HG03103 (cell line): Measurements from ENCODE around the gene NEK11.
"Not testable (repeated sequence)": the region's sequence is repeated elsewhere in the genome, so short reads cannot be mapped to it uniquely, and the experiment has no call there.

ENCODE experiments used
- ATAC-seq: cut with Tn5 transposase; IDR thresholded peaks from one replicate; pipeline ENCODE4 v1.9.1; 2021; ENCODE audit warnings: low read depth; ENCODE audit not compliant: unreplicated experiment

The NEK11 gene

DNA sequence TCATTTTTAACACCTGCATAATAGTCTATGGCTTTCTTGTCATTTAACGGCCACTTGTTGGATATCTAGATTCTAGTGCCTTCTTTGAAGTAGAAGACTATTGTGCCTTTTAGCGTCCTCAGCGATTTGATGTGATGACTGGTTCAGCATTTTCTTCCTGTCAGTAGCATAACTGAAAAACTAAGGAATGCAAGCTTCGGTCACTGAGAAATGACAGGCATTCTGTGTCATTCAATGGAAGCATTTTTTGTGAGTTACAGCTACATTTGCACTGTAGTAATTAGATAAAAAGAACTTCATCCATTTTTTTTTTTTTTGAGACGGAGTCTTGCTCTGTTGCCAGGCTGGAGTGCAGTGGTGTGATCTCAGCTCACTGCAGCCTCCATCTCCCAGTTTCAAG lies 10.3 kb downstream of the NEK11 start:
- no peak for ATAC-seq

- ATAC-seq, result no peak
These were observed 11.6 kb downstream of the NEK11 start for GRCh38 chr3:131038326-131038725.

DNA sequence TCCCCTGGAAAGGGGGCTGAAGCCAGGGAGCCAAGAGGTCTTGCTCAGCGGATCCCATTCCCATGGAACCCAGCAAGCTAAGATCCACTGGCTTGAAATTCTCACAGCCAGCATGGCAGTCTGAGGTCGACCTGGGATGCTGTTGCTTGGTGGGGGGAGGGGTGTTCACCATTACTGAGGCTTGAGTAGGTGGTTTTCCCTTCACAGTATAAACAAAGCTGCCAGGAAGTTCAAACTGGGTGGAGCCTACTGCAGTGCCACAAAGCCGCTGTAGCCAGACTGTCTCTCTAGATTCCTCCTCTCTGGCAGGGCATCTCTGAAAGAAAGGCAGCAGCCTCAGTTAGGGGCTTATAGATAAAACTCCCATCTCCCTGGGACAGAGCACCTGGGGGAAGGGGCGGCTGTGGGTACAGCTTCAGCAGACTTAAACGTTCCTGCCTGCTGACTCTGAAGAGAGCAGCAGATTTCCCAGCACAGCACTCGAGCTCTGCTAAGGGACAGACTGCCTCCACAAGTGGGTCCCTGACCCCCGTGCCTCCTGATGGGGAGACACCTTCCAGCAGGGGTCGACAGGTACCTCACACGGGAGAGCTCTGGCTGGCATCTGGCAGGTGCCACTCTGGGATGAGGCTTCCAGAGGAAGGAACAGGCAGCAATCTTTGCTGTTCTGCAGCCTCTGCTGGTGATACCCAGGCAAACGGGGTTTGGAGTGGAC lies 15.8 kb downstream of the NEK11 start:
- not testable (repeated sequence) for ATAC-seq

DNA sequence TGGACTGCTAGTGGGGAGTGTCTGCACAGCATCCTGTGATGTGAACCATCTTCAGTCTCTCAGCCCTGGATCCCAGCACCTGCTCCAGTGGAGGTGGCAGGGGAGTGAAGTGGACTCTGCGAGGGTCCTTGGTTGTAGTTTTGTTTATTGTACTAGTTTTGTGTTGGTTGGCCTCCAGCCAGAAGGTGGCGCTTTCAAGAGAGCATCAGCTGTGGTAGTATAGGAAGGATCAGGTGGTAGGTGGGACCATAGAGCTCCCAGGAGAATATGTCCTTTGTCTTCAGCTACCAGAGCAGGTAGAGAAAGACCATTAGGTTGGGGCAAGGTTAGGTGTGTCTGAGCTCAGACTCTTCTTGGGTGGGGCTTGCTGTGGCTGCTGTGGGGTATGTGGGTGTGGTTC lies 20.9 kb downstream of the NEK11 start:
- no peak for ATAC-seq

DNA sequence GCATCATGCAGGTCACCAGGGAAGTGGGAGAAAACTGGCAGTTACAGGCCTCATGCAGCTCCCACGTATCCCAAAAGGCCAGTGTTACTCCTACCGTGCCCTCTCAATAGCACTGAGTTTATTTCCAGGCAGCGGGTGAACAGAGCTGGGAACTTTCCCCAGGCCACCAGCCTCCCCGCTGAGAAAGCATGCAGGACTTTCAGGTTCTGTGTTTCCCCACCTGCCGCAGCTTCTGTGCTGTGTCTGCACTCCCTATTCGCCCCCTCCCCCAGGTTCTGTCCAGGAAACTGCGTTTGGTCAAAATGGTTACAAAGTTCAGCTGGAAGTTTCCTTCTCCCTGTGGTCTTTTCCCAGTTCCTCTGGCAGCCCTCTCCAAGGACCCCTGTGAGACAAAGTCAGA lies 21.4 kb downstream of the NEK11 start:
- ATAC-seq, result no peak

DNA sequence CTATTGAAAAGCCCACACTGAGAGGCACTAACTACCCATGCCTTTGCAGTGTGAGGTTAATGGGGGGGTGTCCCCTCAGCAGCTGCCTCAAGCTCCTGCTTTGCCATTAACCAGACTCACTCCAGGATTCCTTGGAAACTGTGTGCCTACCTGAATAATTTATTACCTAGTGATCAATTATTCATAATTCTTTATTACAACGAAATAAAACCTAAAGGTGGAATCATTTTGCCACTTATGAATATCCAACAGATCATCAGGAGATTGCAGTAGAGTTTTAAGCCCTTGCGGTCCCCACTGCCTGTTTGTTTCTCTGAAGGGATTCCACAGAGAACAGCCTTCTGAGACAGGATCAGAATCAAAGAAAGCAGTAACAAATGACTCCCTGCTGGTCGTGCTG lies 23.3 kb downstream of the NEK11 start:
- no peak for ATAC-seq

GRCh38 chr3:131053043-131053859 lies 26.6 kb downstream of the NEK11 start:
- no peak for ATAC-seq

DNA sequence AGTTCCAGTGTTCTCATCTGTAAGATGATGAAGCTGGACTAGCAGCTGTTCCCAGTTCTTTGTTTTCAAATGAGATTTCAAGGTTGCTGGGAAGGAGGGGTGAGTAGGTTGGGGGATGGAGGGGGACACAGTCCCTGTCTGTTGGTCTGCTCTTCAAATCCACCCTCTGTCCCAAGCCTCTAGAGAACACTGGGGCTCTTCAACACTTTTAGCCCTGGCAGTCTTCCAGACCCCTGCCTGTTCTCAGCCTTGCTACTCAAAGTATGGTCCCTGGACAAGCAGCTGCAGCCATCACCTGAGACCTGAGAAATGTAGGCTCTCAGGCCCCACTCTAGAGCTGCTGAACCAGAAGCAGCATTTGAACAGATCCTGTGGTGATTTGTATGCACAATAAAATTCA lies 41.3 kb downstream of the NEK11 start:
- ATAC-seq, result no peak

DNA sequence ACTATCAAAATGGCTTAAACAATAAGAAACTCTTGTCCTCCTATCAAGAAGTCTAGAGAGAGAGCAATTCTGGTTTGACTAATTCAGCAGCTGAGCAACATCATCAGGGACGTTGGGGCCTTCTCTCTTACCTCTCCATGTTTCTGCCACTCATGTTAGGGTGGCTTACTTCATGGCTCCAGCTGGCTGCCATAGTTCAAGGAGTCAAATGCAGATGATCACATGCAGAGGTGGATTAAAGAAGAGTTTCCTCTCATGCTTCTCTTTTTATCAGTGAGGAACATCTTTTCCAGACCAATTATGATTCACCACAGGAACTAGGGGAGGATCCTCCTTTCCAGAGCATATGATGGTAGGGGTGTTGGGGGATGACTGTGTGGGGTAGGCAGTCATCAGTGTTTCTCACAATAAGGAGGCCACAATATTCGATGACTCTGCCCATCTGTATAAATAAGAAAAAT lies 45.5 kb downstream of the NEK11 start:
- ATAC-seq, result no peak

GRCh38 chr3:131072845-131073244 lies 46.2 kb downstream of the NEK11 start:
- ATAC-seq, result no peak

DNA sequence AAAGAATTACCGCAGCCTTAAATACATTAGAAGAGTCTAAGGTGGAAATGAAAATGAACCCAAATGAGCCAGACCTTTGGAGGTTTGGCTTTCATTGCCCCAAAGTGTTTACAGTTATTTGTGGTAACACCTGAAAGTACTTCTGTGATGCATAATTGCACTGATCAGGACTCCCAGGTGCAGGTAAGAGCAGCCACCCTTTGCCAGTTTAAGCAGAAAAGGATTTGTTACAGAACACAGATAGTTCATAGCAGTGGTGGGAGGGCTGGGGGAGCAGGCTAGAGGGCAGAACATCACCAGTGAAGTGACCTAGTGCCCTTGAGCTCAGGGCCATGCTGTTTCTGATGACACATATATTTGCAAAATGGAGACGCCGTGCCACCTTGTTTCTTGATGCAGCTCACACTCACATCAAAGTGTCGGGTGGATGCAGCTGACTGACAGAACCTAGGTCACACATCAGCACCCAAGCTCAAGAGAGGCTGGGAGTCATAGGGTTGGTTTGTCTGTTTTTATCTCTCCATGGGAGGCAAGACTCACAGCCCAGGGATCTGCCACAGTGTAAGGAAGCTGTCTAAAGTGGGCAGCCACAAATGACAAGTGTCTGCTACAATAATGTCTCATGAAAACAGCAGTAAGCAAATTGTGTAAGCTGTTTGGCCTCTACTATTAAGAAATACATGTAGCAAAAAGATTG lies 49.1 kb downstream of the NEK11 start:
- ATAC-seq, result no peak

- ATAC-seq, result no peak
These were observed 51.2 kb downstream of the NEK11 start for GRCh38 chr3:131077904-131078303.

- no peak for ATAC-seq
These were observed 52.4 kb downstream of the NEK11 start for GRCh38 chr3:131079086-131079485.

GRCh38 chr3:131081224-131081623 lies 54.5 kb downstream of the NEK11 start:
- no peak for ATAC-seq

DNA sequence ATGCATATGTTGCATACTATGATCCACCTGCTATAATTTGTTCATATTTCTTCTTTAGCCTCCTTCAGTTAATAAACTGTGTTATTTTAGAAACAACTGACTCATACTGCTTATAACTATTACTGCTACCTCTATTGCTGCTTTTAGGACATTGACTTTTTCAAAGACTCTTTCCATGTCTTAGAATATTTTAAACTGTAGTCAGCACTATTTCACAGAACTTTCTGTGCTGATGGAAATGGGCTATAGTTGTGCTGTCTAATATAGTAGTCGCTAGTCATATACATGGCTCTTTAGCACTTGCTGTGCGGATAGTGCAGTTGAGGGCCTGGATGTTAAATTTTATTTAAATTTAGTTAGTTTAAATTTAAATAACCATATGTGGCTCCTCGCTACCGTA lies 55.6 kb downstream of the NEK11 start:
- no peak for ATAC-seq

DNA sequence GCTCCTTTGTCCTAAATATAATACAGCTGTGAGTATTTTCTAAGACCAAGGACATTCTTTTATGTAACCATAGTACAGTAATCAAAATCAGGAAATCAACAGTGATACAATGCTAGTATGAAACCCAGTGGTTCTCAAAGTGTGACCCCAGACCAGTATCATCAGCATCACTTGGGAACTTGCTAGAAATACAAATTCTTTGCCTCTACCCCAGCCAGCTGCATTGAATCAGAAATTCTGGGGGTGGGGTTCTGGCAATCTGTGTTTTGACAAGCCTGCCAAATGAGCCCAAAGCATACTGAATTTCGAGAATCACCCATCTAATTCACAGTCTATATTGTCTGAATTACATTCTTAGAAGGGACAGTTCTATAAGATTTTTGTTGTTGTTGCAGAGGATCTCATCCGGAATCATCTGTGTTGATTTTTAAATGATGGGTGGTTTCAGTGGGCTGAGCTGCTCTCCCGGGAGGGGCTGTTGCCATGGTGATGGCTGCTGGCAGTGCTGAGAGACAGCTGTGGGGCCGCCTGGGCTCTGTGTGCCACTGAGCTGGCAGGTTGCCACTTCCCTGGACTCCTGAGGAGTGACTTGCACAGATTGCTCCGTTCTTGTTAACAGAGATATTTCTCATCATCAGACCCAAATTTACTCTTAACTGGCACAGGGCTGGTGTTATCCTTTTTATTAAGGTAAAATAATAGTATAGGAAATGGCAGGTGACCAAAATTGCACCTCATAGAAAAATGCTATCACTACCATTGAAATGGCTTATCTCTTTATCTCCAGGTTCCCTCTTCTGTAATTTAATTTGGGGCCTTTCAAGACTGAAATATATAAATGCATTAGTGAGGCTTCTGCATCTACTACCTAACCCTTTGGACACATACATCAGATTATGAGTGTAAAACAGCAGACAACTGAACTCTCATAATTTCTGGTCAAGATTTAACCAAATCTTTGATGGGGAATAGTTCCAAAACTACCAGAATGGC lies 56.5 kb downstream of the NEK11 start:
- no peak for ATAC-seq

DNA sequence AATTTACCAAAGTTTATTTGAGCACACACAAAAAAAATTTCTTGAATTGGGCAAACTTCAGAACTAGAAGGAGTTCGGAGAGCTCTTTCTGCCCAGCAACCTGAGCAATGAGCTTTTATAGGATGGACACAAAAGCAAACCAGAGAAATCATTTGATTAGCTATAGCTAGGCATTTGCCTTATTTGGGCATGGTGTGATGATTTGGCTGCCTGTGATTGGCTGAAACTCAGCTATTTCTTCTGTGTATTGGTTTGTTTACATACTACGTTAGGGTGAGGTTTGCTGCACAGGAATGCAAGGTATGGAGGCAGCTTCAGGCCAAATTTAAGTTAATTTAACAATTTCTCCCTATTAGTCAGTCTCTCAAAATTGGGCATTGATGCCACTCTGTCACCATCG lies 65.1 kb downstream of the NEK11 start:
- ATAC-seq, result no peak

DNA sequence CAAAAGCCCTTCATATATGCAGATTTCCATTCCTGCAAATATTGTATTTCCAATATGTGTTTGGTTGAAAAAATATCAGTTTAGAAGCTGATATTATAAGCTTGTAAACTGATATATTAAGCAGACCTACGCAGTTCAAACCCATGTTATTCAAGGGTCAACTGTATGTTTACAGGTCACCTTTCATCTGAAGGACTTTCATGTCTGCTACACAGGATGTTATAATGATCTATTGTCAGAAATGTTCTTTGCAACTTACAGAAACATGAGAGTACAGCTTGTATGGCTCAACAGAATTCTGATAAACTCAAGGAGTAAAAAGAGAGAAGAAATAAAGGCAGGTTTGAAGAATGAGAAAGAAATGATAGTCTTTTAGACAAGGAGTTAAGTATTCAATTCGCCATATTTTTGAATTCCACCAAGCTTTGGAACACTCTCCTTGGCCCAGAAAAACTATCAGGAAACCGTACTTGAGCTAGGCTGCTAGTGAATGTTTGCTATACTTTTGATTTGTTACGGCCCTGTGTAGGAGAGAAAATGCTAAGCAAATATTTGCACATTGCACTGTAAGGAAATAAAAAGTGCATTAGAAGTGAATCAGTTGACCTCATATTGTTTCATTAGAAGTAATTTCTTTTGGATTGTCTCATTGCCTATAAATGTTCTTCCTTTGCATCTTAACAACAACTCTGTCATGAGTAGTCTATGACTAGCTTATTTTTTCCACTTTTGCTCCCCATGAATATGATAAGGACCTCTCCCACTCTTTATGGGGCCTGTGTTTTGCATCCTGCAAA lies 81.2 kb downstream of the NEK11 start:
- no peak for ATAC-seq

GRCh38 chr3:131109156-131109555 lies 82.5 kb downstream of the NEK11 start:
- ATAC-seq, result no peak
